ENCODE data around the gene UBASH3A. TPM values are rescaled to one million over a fixed set of nuclear protein-coding genes. Genes with fewer than 3 reads are reported as not detected.

The UBASH3A gene
- total RNA-seq, 1 experiment from 2014 or later: not detected

DNA sequence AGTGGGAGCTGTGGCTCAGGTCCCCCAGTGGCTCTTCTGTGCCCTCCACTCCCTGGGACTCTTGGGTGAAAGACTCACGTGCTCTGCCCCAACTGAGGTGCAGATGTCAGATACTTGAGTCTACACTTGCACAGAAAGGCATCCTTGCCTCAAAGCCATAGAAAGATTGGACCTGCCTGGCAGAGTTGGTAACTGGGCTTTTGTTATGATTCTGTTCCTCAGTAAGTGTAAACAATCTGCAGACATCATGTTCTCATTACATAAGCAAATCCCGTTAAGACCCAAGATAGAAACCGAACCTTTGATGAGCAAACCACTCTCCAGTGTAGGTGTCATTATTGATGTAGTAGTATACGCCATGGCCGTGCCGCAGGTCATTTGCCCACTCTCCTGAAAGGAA, 82.4 kb downstream of the UBASH3A start:
- TF ChIP-seq CTCF (IDR thresholded peaks at IDR 0.05; ENCODE audit: unreplicated experiment): no peak
- Mint-ChIP-seq H3K4me1 (ENCODE audit: low read depth, unreplicated experiment) (no peaks in the 10 kb centered on the region), H3K36me3 (ENCODE audit: insufficient read depth, unreplicated experiment) (no peaks in the 10 kb centered on the region), H3K9me3 (ENCODE audit: low read depth, unreplicated experiment) (no peaks in the 10 kb centered on the region), H3K27ac (ENCODE audit: unreplicated experiment) (no peak overlapping the region), H3K4me3 (ENCODE audit: low read depth, unreplicated experiment) (no peak overlapping the region), H3K27me3 (ENCODE audit: unreplicated experiment) (no peaks in the 10 kb centered on the region)
- CTCF ChIA-PET: no interaction called here
- BruUV-seq (replicated peaks): no TSS peak
- DNase-seq: no peak
- intact Hi-C loops (cut with micrococcal nuclease; ENCODE audit: unreplicated experiment): no loop called here

DNA sequence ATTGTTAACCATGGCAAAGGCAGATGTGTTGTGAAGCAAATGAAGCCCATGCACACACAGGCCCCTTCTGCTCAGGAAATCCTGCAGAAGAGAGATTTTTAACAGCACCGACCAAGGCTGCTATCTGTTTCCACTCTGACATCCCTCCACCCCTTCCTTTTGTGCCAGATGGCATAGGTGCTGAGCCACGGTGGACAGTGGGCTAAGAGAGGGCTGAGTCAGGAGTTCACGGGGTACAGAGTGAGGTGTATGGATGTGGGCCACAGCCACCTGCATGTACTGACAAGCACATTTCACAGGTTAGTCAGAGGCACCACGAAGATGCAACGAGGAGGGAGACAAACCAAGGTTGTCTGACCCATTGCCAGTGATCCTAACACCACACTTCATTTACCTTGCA, 82.8 kb downstream of the UBASH3A start:
- Mint-ChIP-seq H3K9me3 (ENCODE audit: low read depth, unreplicated experiment) (no peaks in the 10 kb centered on the region), H3K27ac (ENCODE audit: unreplicated experiment) (no peak overlapping the region), H3K4me3 (ENCODE audit: low read depth, unreplicated experiment) (no peak overlapping the region), H3K27me3 (ENCODE audit: unreplicated experiment) (no peaks in the 10 kb centered on the region), H3K4me1 (ENCODE audit: low read depth, unreplicated experiment) (no peaks in the 10 kb centered on the region), H3K36me3 (ENCODE audit: insufficient read depth, unreplicated experiment) (no peaks in the 10 kb centered on the region)
- intact Hi-C loops (cut with micrococcal nuclease; ENCODE audit: unreplicated experiment): no loop called here
- CTCF ChIA-PET: no interaction called here
- no peak for DNase-seq
- no peak for TF ChIP-seq CTCF (IDR thresholded peaks at IDR 0.05; ENCODE audit: unreplicated experiment)
- BruUV-seq (replicated peaks): no TSS peak

DNA sequence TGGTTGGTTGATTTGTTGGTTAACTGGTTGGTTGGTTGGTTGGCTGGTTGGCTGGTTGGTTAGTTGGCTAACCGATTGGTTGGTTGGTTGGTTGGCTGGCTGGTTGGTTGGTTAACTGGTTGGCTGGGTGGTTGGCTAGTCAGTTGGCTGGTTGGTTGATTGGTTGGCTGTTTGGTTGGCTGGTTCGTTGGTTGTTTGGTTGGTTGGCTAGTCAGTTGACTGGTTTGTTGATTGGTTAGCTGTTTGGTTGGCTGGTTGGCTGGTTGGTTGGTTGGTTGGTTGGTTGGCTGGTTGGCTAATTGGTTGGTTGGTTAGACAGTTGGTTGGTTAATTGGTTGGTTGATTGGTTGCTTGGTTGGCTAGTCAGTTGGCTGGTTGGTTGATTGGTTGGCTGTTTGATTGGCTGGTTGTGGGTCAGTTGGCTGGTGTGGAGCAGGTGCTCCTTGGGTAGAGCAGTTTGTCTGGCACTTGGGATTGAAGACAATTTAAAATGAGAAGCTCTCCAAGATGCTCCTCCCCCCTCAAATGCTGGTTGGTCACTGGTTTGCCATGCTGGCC, 85.4 kb downstream of the UBASH3A start:
- Mint-ChIP-seq H3K36me3 (ENCODE audit: insufficient read depth, unreplicated experiment) (no peaks in the 10 kb centered on the region), H3K9me3 (ENCODE audit: low read depth, unreplicated experiment) (no peaks in the 10 kb centered on the region), H3K4me1 (ENCODE audit: low read depth, unreplicated experiment) (no peaks in the 10 kb centered on the region), H3K27ac (ENCODE audit: unreplicated experiment) (no peak overlapping the region), H3K4me3 (ENCODE audit: low read depth, unreplicated experiment) (no peak overlapping the region), H3K27me3 (ENCODE audit: unreplicated experiment) (no peaks in the 10 kb centered on the region)
- CTCF ChIA-PET: interaction anchor here (0.5 kb wide), 1 partner anchor 45 kb away, joined by 3 read pairs; no protein-coding TSS in a partner anchor
- BruUV-seq (replicated peaks): no TSS peak
- intact Hi-C loops (cut with micrococcal nuclease; ENCODE audit: unreplicated experiment): no loop called here
- DNase-seq: no peak
- TF ChIP-seq CTCF (IDR thresholded peaks at IDR 0.05; ENCODE audit: unreplicated experiment): no peak

DNA sequence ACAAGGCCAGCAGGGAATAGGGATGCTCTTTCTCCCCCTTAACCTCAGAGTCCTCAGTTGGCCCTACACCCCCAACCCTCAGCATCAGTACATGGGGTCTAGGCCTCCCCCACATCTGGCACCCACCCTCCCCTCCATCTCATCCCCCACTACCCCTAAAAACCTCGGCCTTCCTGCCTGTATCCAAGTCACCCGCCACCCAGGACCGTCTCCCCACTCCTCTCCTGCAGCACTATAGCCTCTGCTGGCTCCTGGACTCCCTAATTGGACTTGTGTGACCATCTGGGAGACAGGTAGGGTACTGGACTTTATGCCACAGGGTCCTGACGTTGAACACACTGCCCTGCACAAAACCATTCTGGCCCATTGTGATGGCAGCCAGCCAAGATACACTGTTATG, 86.3 kb downstream of the UBASH3A start:
- Mint-ChIP-seq H3K4me3 (ENCODE audit: low read depth, unreplicated experiment) (no peak overlapping the region), H3K9me3 (ENCODE audit: low read depth, unreplicated experiment) (no peaks in the 10 kb centered on the region), H3K4me1 (ENCODE audit: low read depth, unreplicated experiment) (no peaks in the 10 kb centered on the region), H3K27ac (ENCODE audit: unreplicated experiment) (no peak overlapping the region), H3K27me3 (ENCODE audit: unreplicated experiment) (no peaks in the 10 kb centered on the region), H3K36me3 (ENCODE audit: insufficient read depth, unreplicated experiment) (no peaks in the 10 kb centered on the region)
- intact Hi-C loops (cut with micrococcal nuclease; ENCODE audit: unreplicated experiment): no loop called here
- DNase-seq: no peak
- CTCF ChIA-PET: interaction anchor here (0.5 kb wide), 1 partner anchor 45 kb away, joined by 3 read pairs; no protein-coding TSS in a partner anchor
- TF ChIP-seq CTCF (IDR thresholded peaks at IDR 0.05; ENCODE audit: unreplicated experiment): no peak
- no TSS peak for BruUV-seq (replicated peaks)
